GM21619 (cell line): ENCODE data around the gene CARD10.
"Not testable (repeated sequence)": the region's sequence is repeated elsewhere in the genome, so short reads cannot be mapped to it uniquely, and the experiment has no call there.

Source experiments
- ATAC-seq: cut with Tn5 transposase; IDR thresholded peaks from one replicate; pipeline ENCODE4 v1.9.1; 2021; ENCODE audit not compliant: unreplicated experiment

CARD10 gene

GRCh38 chr22:37555029-37555428, 35.8 kb upstream of the CARD10 start:
- no peak for ATAC-seq

GRCh38 chr22:37553725-37554124, 34.5 kb upstream of the CARD10 start:
- ATAC-seq: no peak

- ATAC-seq: no peak
Observed at GRCh38 chr22:37552524-37553163, 33.4 kb upstream of the CARD10 start.

- no peak for ATAC-seq
Observed at GRCh38 chr22:37551981-37552380, 32.8 kb upstream of the CARD10 start.

GRCh38 chr22:37550921-37551320, 31.7 kb upstream of the CARD10 start:
- ATAC-seq: not testable (repeated sequence)

- ATAC-seq: no peak
Observed at GRCh38 chr22:37549704-37550059, 30.5 kb upstream of the CARD10 start.

GRCh38 chr22:37547251-37547741, 28.1 kb upstream of the CARD10 start:
- ATAC-seq: no peak

GRCh38 chr22:37546437-37547250, 27.4 kb upstream of the CARD10 start:
- no peak for ATAC-seq

- no peak for ATAC-seq
Observed at GRCh38 chr22:37545703-37546436, 26.7 kb upstream of the CARD10 start.

GRCh38 chr22:37544955-37545702, 25.9 kb upstream of the CARD10 start:
- no peak for ATAC-seq

- ATAC-seq: no peak
Observed at GRCh38 chr22:37542959-37543358, 23.7 kb upstream of the CARD10 start.

- not testable (repeated sequence) for ATAC-seq
Observed at GRCh38 chr22:37542416-37542815, 23.2 kb upstream of the CARD10 start.

- not testable (repeated sequence) for ATAC-seq
Observed at GRCh38 chr22:37539790-37540189, 20.6 kb upstream of the CARD10 start.

GRCh38 chr22:37538590-37539357, 19.6 kb upstream of the CARD10 start:
- peak; percentile 70 for ATAC-seq

GRCh38 chr22:37535159-37535558, 15.9 kb upstream of the CARD10 start:
- ATAC-seq: no peak

- ATAC-seq: no peak
Observed at GRCh38 chr22:37534445-37534844, 15.2 kb upstream of the CARD10 start.

GRCh38 chr22:37533995-37534394, 14.8 kb upstream of the CARD10 start:
- no peak for ATAC-seq

GRCh38 chr22:37529652-37530345, 10.6 kb upstream of the CARD10 start:
- no peak for ATAC-seq

GRCh38 chr22:37527952-37528351, 8.7 kb upstream of the CARD10 start:
- not testable (repeated sequence) for ATAC-seq
